Measurements from ENCODE around the gene MYO1D.

Gene MYO1D

GRCh38 chr17:32806646-32807045, 70.3 kb downstream of the MYO1D start:
- no peak for ATAC-seq
- TF ChIP-seq SNAI2 (CRISPR knock-in tag; IDR thresholded peaks at IDR 0.05) (no peak), ISL1 (CRISPR knock-in tag; IDR thresholded peaks at IDR 0.05) (no peak), CREB5 (CRISPR knock-in tag; IDR thresholded peaks at IDR 0.05; ENCODE audit: low read depth) (no peak), GLIS3 (CRISPR knock-in tag; IDR thresholded peaks at IDR 0.05) (no peak), ZFP3 (CRISPR knock-in tag; IDR thresholded peaks at IDR 0.05) (no peak), ESRRG (CRISPR knock-in tag; IDR thresholded peaks at IDR 0.05) (no peak), OSR1 (CRISPR knock-in tag; IDR thresholded peaks at IDR 0.05) (no peak), ZC3H10 (CRISPR knock-in tag; IDR thresholded peaks at IDR 0.05) (no peak), ZNF565 (CRISPR knock-in tag; conservative IDR thresholded peaks at IDR 0.05; ENCODE audit: low read depth) (no peak), BACH2 (CRISPR knock-in tag; IDR thresholded peaks at IDR 0.05; ENCODE audit: borderline replicate concordance) (no peak), PPARA (CRISPR knock-in tag; IDR thresholded peaks at IDR 0.05; ENCODE audit: borderline replicate concordance) (no peak), CSDC2 (CRISPR knock-in tag; IDR thresholded peaks at IDR 0.05) (no peak), TCF4 (CRISPR knock-in tag; IDR thresholded peaks at IDR 0.05; ENCODE audit: borderline replicate concordance) (no peak), CSRNP3 (CRISPR knock-in tag; IDR thresholded peaks at IDR 0.05) (no peak), TSHZ2 (CRISPR knock-in tag; IDR thresholded peaks at IDR 0.05) (no peak), TOX (CRISPR knock-in tag; IDR thresholded peaks at IDR 0.05; ENCODE audit: borderline replicate concordance) (no peak), POU6F1 (CRISPR knock-in tag; IDR thresholded peaks at IDR 0.05; ENCODE audit: borderline replicate concordance, low read depth) (no peak), ZNF8 (CRISPR knock-in tag; IDR thresholded peaks at IDR 0.05) (no peak)

GRCh38 chr17:32805029-32805976, 71.6 kb downstream of the MYO1D start:
- peak; percentile 70 for ATAC-seq
- no peak for TF ChIP-seq ZC3H10 (CRISPR knock-in tag; IDR thresholded peaks at IDR 0.05)
- no peak for TF ChIP-seq OSR1 (CRISPR knock-in tag; IDR thresholded peaks at IDR 0.05)
- TF ChIP-seq CSRNP3 (CRISPR knock-in tag; IDR thresholded peaks at IDR 0.05), result no peak
- no peak for TF ChIP-seq TOX (CRISPR knock-in tag; IDR thresholded peaks at IDR 0.05; ENCODE audit: borderline replicate concordance)
- no peak for TF ChIP-seq TSHZ2 (CRISPR knock-in tag; IDR thresholded peaks at IDR 0.05)
- TF ChIP-seq ESRRG (CRISPR knock-in tag; IDR thresholded peaks at IDR 0.05), result no peak
- no peak for TF ChIP-seq BACH2 (CRISPR knock-in tag; IDR thresholded peaks at IDR 0.05; ENCODE audit: borderline replicate concordance)
- TF ChIP-seq ZFP3 (CRISPR knock-in tag; IDR thresholded peaks at IDR 0.05), result no peak
- TF ChIP-seq SNAI2 (CRISPR knock-in tag; IDR thresholded peaks at IDR 0.05), result no peak
- no peak for TF ChIP-seq CSDC2 (CRISPR knock-in tag; IDR thresholded peaks at IDR 0.05)
- no peak for TF ChIP-seq ZNF70 (CRISPR knock-in tag; IDR thresholded peaks at IDR 0.05)
- no peak for TF ChIP-seq ZNF565 (CRISPR knock-in tag; conservative IDR thresholded peaks at IDR 0.05; ENCODE audit: low read depth)
- no peak for TF ChIP-seq RARB (CRISPR knock-in tag; IDR thresholded peaks at IDR 0.05)
- no peak for TF ChIP-seq ISL1 (CRISPR knock-in tag; IDR thresholded peaks at IDR 0.05)
- no peak for TF ChIP-seq CREB5 (CRISPR knock-in tag; IDR thresholded peaks at IDR 0.05; ENCODE audit: low read depth)
- TF ChIP-seq PATZ1 (CRISPR knock-in tag; IDR thresholded peaks at IDR 0.05; ENCODE audit: borderline replicate concordance), result no peak
- no peak for TF ChIP-seq ZNF8 (CRISPR knock-in tag; IDR thresholded peaks at IDR 0.05)
